Body of pancreas (tissue), 4 donors: ENCODE data around the gene RHOBTB3. TPM values are rescaled to one million over a fixed set of nuclear protein-coding genes. Genes with fewer than 3 reads are reported as not detected.

ENCODE experiments used
- ATAC-seq: fragments of 150-250 bp; one replicate; pipeline ENCODE4 v1.9.1; 2016
- DNase-seq, 4 donors: peaks; one replicate each; pipeline ENCODE4 v3.0.0-alpha.2; 2019
- H3K27ac ChIP-seq, 4 donors: fragments of 200-600 bp; sonication (generic); 1 replicate in 3 of 4; 2 replicates in 1 of 4; pipeline versions ENCODE4 v1.5.1 to v1.6.1; 2016 to 2019; ENCODE audit warnings: mild to moderate bottlenecking in 1 of 4, mixed read lengths in 1 of 4, moderate library complexity in 1 of 4
- H3K27me3 ChIP-seq, 2 donors: fragments of 200-600 bp; sonication (generic); one replicate each; pipeline ENCODE4 v1.6.0; 2016; ENCODE audit warnings: mild to moderate bottlenecking in 1 of 2
- H3K36me3 ChIP-seq, 2 donors: fragments of 200-600 bp; sonication (generic); replicated peaks in 1 of 2; 2 replicates each; pipeline ENCODE4 v1.5.1; 2016; ENCODE audit warnings: low read depth in 2 of 2; ENCODE audit not compliant: insufficient read depth in 1 of 2
- H3K4me1 ChIP-seq: fragments of 200-600 bp; sonication (generic); one replicate; pipeline ENCODE4 v1.6.0; 2016
- H3K4me3 ChIP-seq, 2 donors: fragments of 200-600 bp; sonication (generic); 1 replicate in 1 of 2; 2 replicates in 1 of 2; pipeline ENCODE4 v1.5.1; 2016 to 2019
- H3K9me3 ChIP-seq, 3 donors: fragments of 200-600 bp; sonication (generic); 1 replicate in 2 of 3; 2 replicates in 1 of 3; pipeline ENCODE4 v1.5.1; 2016
- CTCF ChIP-seq, 7 experiments: fragments of 450-650 bp in 4 of 7; fragments of 200-600 bp in 3 of 7; sonication (generic) in 3 of 7; IDR thresholded peaks; one replicate each; pipeline ENCODE4 v1.5.1; 2016 to 2019; ENCODE audit warnings: antibody characterized with exemption in 7 of 7
- POLR2A ChIP-seq, 3 donors: fragments of 450-650 bp; IDR thresholded peaks; one replicate each; pipeline ENCODE4 v1.6.1; 2016; ENCODE audit warnings: antibody characterized with exemption in 3 of 3, mild to moderate bottlenecking in 2 of 3
- WGBS, 2 donors: methylation state at CpG; one replicate each; pipeline ENCODE4 v1.1.5; 2017; 5-methylcytosine and 5-hydroxymethylcytosine counted together
- intact Hi-C: fragments of 100-400 bp; cut with DNase I; formaldehyde crosslinking; loops from one replicate; pipeline ENCODE4 v1.15.1; 2023
- total RNA-seq, 2 donors: library from RNA; depleted of rRNA; stranded (reverse); fragments of >200 nt; gene quantifications; one replicate each; pipeline ENCODE4 v1.1.0, GENCODE V29; 2016

Gene RHOBTB3
- total RNA-seq, 2 donors from 2014 or later = 153 to 196 TPM

GRCh38 chr5:95738072-95738471 lies 6.9 kb downstream of the RHOBTB3 start:
- Histone ChIP-seq H3K9me3 (no peaks in the 10 kb centered on the region), H3K27ac (no peak overlapping the region), H3K4me3 (no peak overlapping the region), H3K36me3 (peaks cover 0 to 3% of the 10 kb centered on the region in 2 donors), H3K4me1 (peaks cover 68% of the 10 kb centered on the region), H3K27me3 (no peaks in the 10 kb centered on the region)
- intact Hi-C loops = loop anchor here (10.0 kb wide), 1 partner anchor 73 kb away; no protein-coding TSS in a partner anchor
- 77 to 87% methylated on average over 4 of the region's 4 CpGs for WGBS, 2 donors
- TF ChIP-seq CTCF (IDR thresholded peaks at IDR 0.05) = no peak
- no peak for TF ChIP-seq POLR2A (IDR thresholded peaks at IDR 0.05)
- ATAC-seq (no peak), DNase-seq (no peak)

- no peak overlapping the region for H3K27ac ChIP-seq
- intact Hi-C loops = loop anchor here (10.0 kb wide), 1 partner anchor 74 kb away; no protein-coding TSS in a partner anchor
- H3K4me1 ChIP-seq = peaks cover 72% of the 10 kb centered on the region
- H3K36me3 ChIP-seq = peaks cover 0 to 3% of the 10 kb centered on the region in 2 donors
- ATAC-seq (no peak), DNase-seq (no peak)
- TF ChIP-seq POLR2A (IDR thresholded peaks at IDR 0.05) (no peak), CTCF (IDR thresholded peaks at IDR 0.05) (no peak)
- no peak overlapping the region for H3K4me3 ChIP-seq
- H3K27me3 ChIP-seq = no peaks in the 10 kb centered on the region
- 67 to 68% methylated on average over 4 of the region's 4 CpGs for WGBS, 2 donors
- no peaks in the 10 kb centered on the region for H3K9me3 ChIP-seq
Observed at GRCh38 chr5:95738834-95739233, 7.7 kb downstream of the RHOBTB3 start.

DNA sequence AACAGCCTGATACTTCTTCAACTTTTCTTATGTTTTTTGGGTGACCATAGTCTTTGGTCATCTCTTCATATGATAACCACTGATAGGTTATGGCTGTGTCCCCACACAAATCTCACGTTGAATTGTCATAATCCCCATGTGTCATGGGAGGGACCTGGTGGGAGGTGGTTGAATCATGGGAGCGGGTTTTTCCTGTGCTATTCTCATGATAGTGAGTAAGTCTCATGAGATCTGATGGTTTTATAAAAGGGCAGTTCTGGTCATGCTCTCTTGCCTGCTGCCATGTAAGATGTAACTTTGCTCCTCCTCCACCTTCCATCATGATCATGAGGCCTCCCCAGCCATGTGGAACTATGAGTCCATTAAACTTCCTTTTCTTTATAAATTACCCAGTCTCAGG lies 8.7 kb downstream of the RHOBTB3 start:
- Histone ChIP-seq H3K36me3 (peaks cover 0 to 3% of the 10 kb centered on the region in 2 donors), H3K27ac (no peak overlapping the region), H3K4me1 (peaks cover 67% of the 10 kb centered on the region), H3K4me3 (no peak overlapping the region), H3K9me3 (no peaks in the 10 kb centered on the region), H3K27me3 (no peaks in the 10 kb centered on the region)
- intact Hi-C loops = loop anchor here (10.0 kb wide), 1 partner anchor 75 kb away; no protein-coding TSS in a partner anchor
- TF ChIP-seq POLR2A (IDR thresholded peaks at IDR 0.05) (no peak), CTCF (IDR thresholded peaks at IDR 0.05) (no peak)
- ATAC-seq (no peak), DNase-seq (no peak)
- 82 to 92% methylated on average over 2 of the region's 2 CpGs for WGBS, 2 donors

GRCh38 chr5:95741458-95741857 lies 10.3 kb downstream of the RHOBTB3 start:
- TF ChIP-seq POLR2A (IDR thresholded peaks at IDR 0.05) (no peak), CTCF (IDR thresholded peaks at IDR 0.05) (no peak)
- peaks cover 51% of the 10 kb centered on the region for H3K4me1 ChIP-seq
- 80 to 83% methylated on average over 4 of the region's 4 CpGs for WGBS, 2 donors
- ATAC-seq (no peak), DNase-seq (no peak)
- no peaks in the 10 kb centered on the region for H3K9me3 ChIP-seq
- peaks cover 0 to 3% of the 10 kb centered on the region in 2 donors for H3K36me3 ChIP-seq
- intact Hi-C loops = no loop called here
- no peak overlapping the region for H3K27ac ChIP-seq
- H3K27me3 ChIP-seq = no peaks in the 10 kb centered on the region
- no peak overlapping the region for H3K4me3 ChIP-seq

GRCh38 chr5:95743232-95743631 lies 12.1 kb downstream of the RHOBTB3 start:
- intact Hi-C loops = no loop called here
- Histone ChIP-seq H3K27ac (peak overlapping the region in 2 of 4 donors; percentile 16 to 38), H3K27me3 (no peaks in the 10 kb centered on the region), H3K9me3 (no peaks in the 10 kb centered on the region), H3K4me3 (no peak overlapping the region), H3K4me1 (peaks cover 46% of the 10 kb centered on the region), H3K36me3 (peaks cover 0 to 5% of the 10 kb centered on the region in 2 donors)
- no peak for DNase-seq
- TF ChIP-seq CTCF (IDR thresholded peaks at IDR 0.05) (no peak), POLR2A (IDR thresholded peaks at IDR 0.05) (no peak)
- 70 to 85% methylated on average over 2 of the region's 2 CpGs for WGBS, 2 donors
- ATAC-seq = peak; percentile 25
